Neuronal stem cell (in vitro differentiated cells): ENCODE measurements around the gene CARD10.
"Not testable (repeated sequence)": the region's sequence is repeated elsewhere in the genome, so short reads cannot be mapped to it uniquely, and the experiment has no call there.

ENCODE experiments used
- DNase-seq: peaks from one replicate; pipeline ENCODE4 v3.0.0-alpha.2; 2013; ENCODE audit warnings: low spot score
- H2AFZ ChIP-seq: one replicate; pipeline ENCODE4 v1.6.1; 2013; ENCODE audit warnings: mild to moderate bottlenecking, low read length, inconsistent platforms
- H2AK5ac ChIP-seq: 2 replicates; pipeline ENCODE4 v1.6.1; 2013; ENCODE audit warnings: low read depth, mild to moderate bottlenecking, inconsistent platforms, low read length, moderate library complexity, mixed read lengths
- H2BK120ac ChIP-seq: 2 replicates; pipeline ENCODE4 v1.6.1; 2013; ENCODE audit warnings: low read depth, mild to moderate bottlenecking, inconsistent platforms, low read length, moderate library complexity, mixed read lengths
- H2BK12ac ChIP-seq: one replicate; pipeline ENCODE4 v1.6.1; 2013; ENCODE audit warnings: low read length, inconsistent platforms
- H2BK15ac ChIP-seq: 2 replicates; pipeline ENCODE4 v1.6.1; 2013; ENCODE audit warnings: mild to moderate bottlenecking, low read length, inconsistent platforms, mixed read lengths
- H2BK5ac ChIP-seq: one replicate; pipeline ENCODE4 v1.6.1; 2013; ENCODE audit warnings: inconsistent platforms, mild to moderate bottlenecking, low read length, moderate library complexity
- H3K14ac ChIP-seq: one replicate; pipeline ENCODE4 v1.6.1; 2013; ENCODE audit warnings: low read length, inconsistent platforms
- H3K18ac ChIP-seq: 2 replicates; pipeline ENCODE4 v1.6.1; 2013; ENCODE audit warnings: low read length, inconsistent platforms
- H3K23ac ChIP-seq: 2 replicates; pipeline ENCODE4 v1.6.1; 2013; ENCODE audit warnings: low read depth, mild to moderate bottlenecking, mixed read lengths, low read length, inconsistent platforms; ENCODE audit not compliant: poor library complexity
- H3K27ac ChIP-seq: replicated peaks from 3 replicates; pipeline ENCODE4 v1.5.1; 2013; ENCODE audit warnings: low read length, inconsistent platforms
- H3K27me3 ChIP-seq, 3 experiments: 2 replicates each; pipeline ENCODE4 v1.6.1; 2013; ENCODE audit warnings: low read length in 3 of 3, mild to moderate bottlenecking in 2 of 3, inconsistent platforms in 1 of 3, low read depth in 1 of 3, mixed read lengths in 1 of 3, moderate library complexity in 1 of 3; ENCODE audit not compliant: control insufficient read depth in 3 of 3, insufficient read depth in 3 of 3
- H3K36me3 ChIP-seq, 2 donors: replicated peaks in 1 of 2; 2 replicates each; pipeline ENCODE4 v1.6.1; 2013; ENCODE audit warnings: low read length in 2 of 2; ENCODE audit not compliant: control insufficient read depth in 2 of 2, insufficient read depth in 2 of 2
- H3K4ac ChIP-seq: 2 replicates; pipeline ENCODE4 v1.6.1; 2013; ENCODE audit warnings: inconsistent platforms, mild to moderate bottlenecking, low read length, moderate library complexity
- H3K4me1 ChIP-seq, 2 donors: 1 replicate in 1 of 2; 2 replicates in 1 of 2; pipeline ENCODE4 v1.6.1; 2013; ENCODE audit warnings: low read length in 2 of 2, low read depth in 1 of 2; ENCODE audit not compliant: control insufficient read depth in 2 of 2, insufficient read depth in 1 of 2
- H3K4me2 ChIP-seq: one replicate; pipeline ENCODE4 v1.6.1; 2013; ENCODE audit warnings: mild to moderate bottlenecking, low read length, inconsistent platforms; ENCODE audit not compliant: insufficient read depth, poor library complexity, severe bottlenecking
- H3K4me3 ChIP-seq, 2 donors: 2 replicates each; pipeline ENCODE4 v1.5.1; 2013; ENCODE audit warnings: low read length in 2 of 2, mild to moderate bottlenecking in 2 of 2, inconsistent platforms in 1 of 2, moderate library complexity in 1 of 2
- H3K79me1 ChIP-seq: one replicate; pipeline ENCODE4 v1.6.1; 2013; ENCODE audit warnings: low read depth, mild to moderate bottlenecking, inconsistent platforms, low read length, moderate library complexity
- H3K9ac ChIP-seq: one replicate; pipeline ENCODE4 v1.6.1; 2013; ENCODE audit warnings: mild to moderate bottlenecking, low read depth, low read length, inconsistent platforms; ENCODE audit not compliant: poor library complexity
- H3K9me3 ChIP-seq, 2 donors: replicated peaks in 1 of 2; 2 replicates each; pipeline versions ENCODE3 to v1.6.1; 2013; ENCODE audit warnings: low read length in 2 of 2, mild to moderate bottlenecking in 2 of 2, inconsistent platforms in 1 of 2, low read depth in 1 of 2, mixed read lengths in 1 of 2, moderate library complexity in 1 of 2; ENCODE audit not compliant: control insufficient read depth in 2 of 2, insufficient read depth in 1 of 2
- H4K8ac ChIP-seq: one replicate; pipeline ENCODE4 v1.6.1; 2013; ENCODE audit warnings: low read depth, mild to moderate bottlenecking, inconsistent platforms, low read length, moderate library complexity
- H4K91ac ChIP-seq: one replicate; pipeline ENCODE4 v1.6.1; 2013; ENCODE audit warnings: low read length, low read depth, mild to moderate bottlenecking, inconsistent platforms; ENCODE audit not compliant: poor library complexity
- WGBS, 2 donors: extraction: QIAGEN DNeasy Blood & Tissue Kit; methylation state at CpG; one replicate each; pipeline ENCODE4 v1.1.7; 2013; ENCODE audit warnings: missing lambda C conversion rate in 2 of 2, mixed read lengths in 1 of 2; ENCODE audit not compliant: insufficient read length in 2 of 2, insufficient replicate concordance in 1 of 2; ENCODE audit errors: extremely low coverage in 2 of 2; 5-methylcytosine and 5-hydroxymethylcytosine counted together

The CARD10 gene

GRCh38 chr22:37470087-37470445 is 49.1 kb downstream of the CARD10 start:
- no peak overlapping the region for H3K27ac ChIP-seq
- no peaks in the 10 kb centered on the region for H3K36me3 ChIP-seq
- no peak overlapping the region for H2AFZ ChIP-seq
- no CpG with 5 or more reads among the region's 5 CpGs for WGBS, 2 donors
- H3K9ac ChIP-seq = no peak overlapping the region
- H3K27me3 ChIP-seq = peaks cover 0 to 43% (median 0%) of the 10 kb centered on the region in 3 experiments
- H3K4me3 ChIP-seq = no peak overlapping the region
- no peak overlapping the region for H3K4me2 ChIP-seq
- DNase-seq = no peak
- no peak overlapping the region for H4K8ac ChIP-seq
- no peak overlapping the region for H3K4ac ChIP-seq
- peaks cover 0 to 6% of the 10 kb centered on the region in 2 donors for H3K4me1 ChIP-seq
- H3K79me1 ChIP-seq = no peaks in the 10 kb centered on the region
- H3K9me3 ChIP-seq = no peaks in the 10 kb centered on the region
- no peak overlapping the region for H2BK15ac ChIP-seq
- no peak overlapping the region for H2BK5ac ChIP-seq
- H4K91ac ChIP-seq = no peak overlapping the region
- no peak overlapping the region for H2BK120ac ChIP-seq
- H2BK12ac ChIP-seq = no peak overlapping the region
- no peak overlapping the region for H3K23ac ChIP-seq
- H3K14ac ChIP-seq = no peak overlapping the region
- H3K18ac ChIP-seq = no peak overlapping the region
- no peak overlapping the region for H2AK5ac ChIP-seq

DNA sequence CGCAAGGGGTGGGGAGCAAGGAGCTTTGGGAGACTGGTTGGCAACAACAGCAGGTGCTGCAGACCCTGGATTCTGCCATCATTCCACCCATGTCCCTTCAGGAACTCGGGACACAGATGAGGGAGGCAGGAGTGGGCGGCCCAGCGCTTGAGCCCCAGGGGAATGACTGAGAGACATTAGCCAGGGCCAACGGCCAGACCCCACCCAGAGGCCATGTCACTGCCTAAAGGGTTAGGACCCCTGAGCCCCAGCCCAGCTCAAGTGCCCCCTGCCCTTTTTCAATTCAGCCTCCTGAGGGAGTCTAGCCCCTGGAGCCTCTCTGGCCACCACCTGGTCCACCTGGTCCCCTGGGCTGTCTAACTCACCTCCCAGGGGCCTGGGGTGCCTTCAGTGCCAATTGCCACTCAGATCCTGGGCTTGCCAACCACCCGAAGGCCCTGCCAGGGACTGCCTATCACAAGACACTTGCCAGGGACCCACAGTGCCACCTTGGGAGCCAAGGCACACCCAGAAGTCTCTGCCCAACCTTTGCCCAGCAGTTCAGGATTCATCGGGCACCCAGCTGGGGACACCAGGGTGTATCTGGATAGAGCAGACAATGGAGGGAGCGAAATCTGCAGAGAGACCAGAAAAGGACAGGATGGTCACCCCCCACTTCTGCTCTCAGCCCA is 49.7 kb downstream of the CARD10 start:
- H2AFZ ChIP-seq = no peak overlapping the region
- no peak overlapping the region for H2AK5ac ChIP-seq

GRCh38 chr22:37468201-37468695 is 51.0 kb downstream of the CARD10 start:
- not testable (repeated sequence) for H2BK15ac ChIP-seq
- peaks cover 0 to 43% (median 0%) of the 10 kb centered on the region in 3 experiments for H3K27me3 ChIP-seq
- no CpG with 5 or more reads among the region's 14 CpGs for WGBS, 2 donors

More for the DNA sequence above, 49.7 kb downstream of the CARD10 start:
- Histone ChIP-seq H3K9ac (peak overlapping the region; percentile 3), H3K4ac (no peak overlapping the region), H3K27me3 (peaks cover 0 to 43% (median 0%) of the 10 kb centered on the region in 3 experiments), H3K14ac (no peak overlapping the region), H2BK120ac (no peak overlapping the region), H3K18ac (peak overlapping the region; percentile 60), H3K23ac (no peak overlapping the region), H3K27ac (no peak overlapping the region), H3K4me2 (no peak overlapping the region), H3K9me3 (no peaks in the 10 kb centered on the region), H3K4me3 (no peak overlapping the region), H4K91ac (no peak overlapping the region), H2BK12ac (no peak overlapping the region), H2BK5ac (no peak overlapping the region), H2BK15ac (no peak overlapping the region), H3K4me1 (peaks cover 0 to 6% of the 10 kb centered on the region in 2 donors), H4K8ac (no peak overlapping the region), H3K36me3 (no peaks in the 10 kb centered on the region), H3K79me1 (no peaks in the 10 kb centered on the region)
- no CpG with 5 or more reads among the region's 8 CpGs for WGBS, 2 donors
- no peak for DNase-seq

DNA sequence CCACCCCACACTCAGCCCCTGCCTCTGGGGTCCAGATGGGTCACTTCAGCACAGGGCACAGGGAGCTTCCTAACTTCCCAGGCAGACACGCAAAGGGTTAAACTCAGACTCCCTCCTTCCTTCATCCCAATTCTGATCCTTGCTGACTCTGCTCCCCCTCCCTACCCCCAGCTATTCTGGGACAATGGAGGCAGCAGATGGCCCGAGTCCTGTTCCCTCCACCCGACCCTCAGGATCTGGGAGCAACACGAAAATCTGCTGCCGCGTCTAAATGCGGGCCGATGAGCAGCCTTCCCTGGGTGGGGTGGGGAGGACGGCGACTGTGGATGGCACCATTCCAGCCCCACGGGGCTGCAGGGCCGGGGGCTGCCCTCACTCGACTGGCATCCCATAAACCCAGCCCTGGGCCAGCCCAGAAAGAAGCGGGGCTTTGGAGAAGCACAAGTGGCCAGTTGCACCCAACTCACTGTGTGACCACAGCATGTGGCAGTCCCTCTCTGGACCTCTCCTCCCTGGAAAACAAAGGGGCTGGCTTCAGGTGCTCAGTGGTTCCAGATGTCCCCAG is 51.7 kb downstream of the CARD10 start:
- H2AFZ ChIP-seq = no peak overlapping the region
- H3K23ac ChIP-seq = no peak overlapping the region
- H3K4me1 ChIP-seq = peaks cover 3 to 6% of the 10 kb centered on the region in 2 donors
- H3K18ac ChIP-seq = peak overlapping the region; percentile 20
- no peak overlapping the region for H3K27ac ChIP-seq
- no peak overlapping the region for H3K4ac ChIP-seq
- H2BK15ac ChIP-seq = no peak overlapping the region
- H4K8ac ChIP-seq = no peak overlapping the region
- no peak for DNase-seq
- H2AK5ac ChIP-seq = no peak overlapping the region
- H3K27me3 ChIP-seq = peaks cover 0 to 43% (median 0%) of the 10 kb centered on the region in 3 experiments
- no peaks in the 10 kb centered on the region for H3K79me1 ChIP-seq
- no peak overlapping the region for H3K14ac ChIP-seq
- no peak overlapping the region for H4K91ac ChIP-seq
- peak overlapping the region; percentile 0 for H2BK5ac ChIP-seq
- no CpG with 5 or more reads among the region's 14 CpGs for WGBS, 2 donors
- H3K4me2 ChIP-seq = no peak overlapping the region
- H3K36me3 ChIP-seq = no peaks in the 10 kb centered on the region
- no peaks in the 10 kb centered on the region for H3K9me3 ChIP-seq
- peak overlapping the region; percentile 65 for H3K9ac ChIP-seq
- H3K4me3 ChIP-seq = no peak overlapping the region
- no peak overlapping the region for H2BK12ac ChIP-seq
- no peak overlapping the region for H2BK120ac ChIP-seq

More at GRCh38 chr22:37468201-37468695, 51.0 kb downstream of the CARD10 start:
- not testable (repeated sequence) for H3K27ac ChIP-seq, H3K79me1 ChIP-seq, H3K36me3 ChIP-seq, H3K9me3 ChIP-seq, H3K4me1 ChIP-seq, H2BK120ac ChIP-seq, H3K9ac ChIP-seq, H2BK12ac ChIP-seq, H4K91ac ChIP-seq, H2AFZ ChIP-seq, H3K14ac ChIP-seq, H3K4me2 ChIP-seq, H3K4me3 ChIP-seq, H3K23ac ChIP-seq, DNase-seq, H3K4ac ChIP-seq, H4K8ac ChIP-seq, H2BK5ac ChIP-seq
- Histone ChIP-seq H3K18ac (peak overlapping the region; percentile 13), H2AK5ac (peak overlapping the region; percentile 40)
